IMR-90 (cell line): ENCODE results near the gene ASB7. TPM values are rescaled to one million over a fixed set of nuclear protein-coding genes. Genes with fewer than 3 reads are reported as not detected.

Experiments used
- ATAC-seq: fragments of 200-7000 bp; cut with Tn5 transposase; 2 replicates; pipeline ENCODE4 v1.9.1; 2020; ENCODE audit warnings: low read depth, mild to moderate bottlenecking, moderate library complexity
- BruUV-seq: library from RNA; stranded (reverse); fragments of 400-500 nt; replicated peaks from 2 replicates; lab custom pipeline; 2021; lab: Mats Ljungman, UMichigan
- CTCF ChIA-PET: fragments of 300-600 bp; formaldehyde crosslinking; extraction: SDS; loops from one replicate; lab custom pipeline; 2021; ENCODE audit warnings: antibody characterized with exemption; lab: Yijun Ruan, JAX
- POLR2A ChIA-PET: fragments of 300-600 bp; sonication (Branson Sonifier 250); formaldehyde crosslinking; loops from one replicate; lab custom pipeline; 2022; ENCODE audit warnings: antibody characterized with exemption; ENCODE audit not compliant: unreplicated experiment; lab: Charles Lee
- DNase-seq: peaks from one replicate; pipeline ENCODE4 v3.0.0; 2013
- H2AFZ ChIP-seq: replicated peaks from 2 replicates; pipeline ENCODE3; 2013; ENCODE audit warnings: low read length, mild to moderate bottlenecking; ENCODE audit not compliant: poor library complexity
- H2AK5ac ChIP-seq: 2 replicates; pipeline ENCODE4 v1.6.1; 2013; ENCODE audit warnings: low read depth, low read length, inconsistent platforms
- H2AK9ac ChIP-seq: replicated peaks from 2 replicates; pipeline ENCODE3; 2013; ENCODE audit warnings: mild to moderate bottlenecking, low read depth, low read length, moderate library complexity; ENCODE audit not compliant: poor library complexity
- H2BK120ac ChIP-seq: 2 replicates; pipeline ENCODE4 v1.6.1; 2013; ENCODE audit warnings: low read depth, low read length, inconsistent platforms
- H2BK15ac ChIP-seq: 3 replicates; pipeline ENCODE4 v1.6.1; 2013; ENCODE audit warnings: low read depth, low read length, inconsistent platforms
- H2BK20ac ChIP-seq: 2 replicates; pipeline ENCODE4 v1.6.1; 2013; ENCODE audit warnings: low read depth, mild to moderate bottlenecking, inconsistent platforms, low read length, moderate library complexity
- H2BK5ac ChIP-seq: 2 replicates; pipeline ENCODE4 v1.6.1; 2013; ENCODE audit warnings: mild to moderate bottlenecking, low read depth, low read length, inconsistent platforms; ENCODE audit not compliant: poor library complexity, severe bottlenecking
- H3K14ac ChIP-seq: replicated peaks from 2 replicates; pipeline ENCODE4 v1.6.1; 2013; ENCODE audit warnings: low read depth, low read length, inconsistent platforms
- H3K18ac ChIP-seq: 2 replicates; pipeline ENCODE4 v1.6.1; 2013; ENCODE audit warnings: low read depth, low read length, control low read depth
- H3K23ac ChIP-seq: 2 replicates; pipeline ENCODE4 v1.6.1; 2013; ENCODE audit warnings: low read depth, low read length, inconsistent platforms
- H3K27ac ChIP-seq: 2 replicates; pipeline ENCODE4 v1.5.1; 2013; ENCODE audit warnings: mild to moderate bottlenecking, control low read depth, low read length; ENCODE audit not compliant: insufficient read depth
- H3K27me3 ChIP-seq: 2 replicates; pipeline ENCODE4 v1.6.1; 2013; ENCODE audit warnings: low read length; ENCODE audit not compliant: control insufficient read depth, insufficient read depth
- H3K36me3 ChIP-seq: 2 replicates; pipeline ENCODE4 v1.6.1; 2013; ENCODE audit warnings: low read length, mixed read lengths; ENCODE audit not compliant: control insufficient read depth, insufficient read depth
- H3K4ac ChIP-seq: 2 replicates; pipeline ENCODE4 v1.6.1; 2013; ENCODE audit warnings: low read depth, low read length, inconsistent platforms
- H3K4me1 ChIP-seq: 2 replicates; pipeline ENCODE4 v1.6.1; 2013; ENCODE audit warnings: low read length, mixed read lengths; ENCODE audit not compliant: control insufficient read depth, insufficient read depth
- H3K4me2 ChIP-seq: 2 replicates; pipeline ENCODE4 v1.6.1; 2013; ENCODE audit warnings: low read depth, mild to moderate bottlenecking, control low read depth, low read length, moderate library complexity
- H3K4me3 ChIP-seq: 2 replicates; pipeline ENCODE4 v1.5.1; 2013; ENCODE audit warnings: low read depth, mild to moderate bottlenecking, control low read depth, low read length, moderate library complexity; ENCODE audit not compliant: insufficient read depth
- H3K56ac ChIP-seq: 2 replicates; pipeline ENCODE4 v1.6.1; 2013; ENCODE audit warnings: low read length, inconsistent platforms; ENCODE audit not compliant: insufficient read depth; ENCODE audit errors: extremely low read depth
- H3K79me1 ChIP-seq, 2 experiments: 2 replicates each; pipeline ENCODE4 v1.6.1; 2013; ENCODE audit warnings: low read length in 2 of 2, inconsistent platforms in 1 of 2, low read depth in 1 of 2
- H3K9ac ChIP-seq: 2 replicates; pipeline ENCODE4 v1.6.1; 2013; ENCODE audit warnings: low read depth, low read length, control low read depth
- H3K9me1 ChIP-seq: 2 replicates; pipeline ENCODE4 v1.6.1; 2013; ENCODE audit warnings: low read length, inconsistent platforms; ENCODE audit not compliant: insufficient read depth
- H3K9me3 ChIP-seq: 2 replicates; pipeline ENCODE4 v1.6.1; 2013; ENCODE audit warnings: low read length; ENCODE audit not compliant: control insufficient read depth, insufficient read depth
- H4K20me1 ChIP-seq: 2 replicates; pipeline ENCODE4 v1.6.1; 2013; ENCODE audit warnings: low read length, inconsistent platforms; ENCODE audit not compliant: insufficient read depth
- H4K5ac ChIP-seq: 2 replicates; pipeline ENCODE4 v1.6.1; 2013; ENCODE audit warnings: mild to moderate bottlenecking, low read depth, low read length, control low read depth
- H4K8ac ChIP-seq, 2 experiments: 2 replicates each; pipeline ENCODE4 v1.6.1; 2013; ENCODE audit warnings: low read depth in 2 of 2, low read length in 2 of 2, control low read depth in 1 of 2, inconsistent platforms in 1 of 2
- H4K91ac ChIP-seq: 2 replicates; pipeline ENCODE4 v1.6.1; 2013; ENCODE audit warnings: low read depth, low read length, inconsistent platforms; ENCODE audit not compliant: insufficient read depth
- BHLHE40 ChIP-seq: fragments of 150-350 bp; IDR thresholded peaks from 2 replicates; pipeline ENCODE4 v1.6.1; 2016; ENCODE audit warnings: mild to moderate bottlenecking, low read depth, low read length
- CHD1 ChIP-seq: IDR thresholded peaks from 2 replicates; pipeline ENCODE4 v1.6.1; 2012; ENCODE audit warnings: low read depth, low read length, improper control_type of control experiment
- FOS ChIP-seq: fragments of 150-350 bp; IDR thresholded peaks from 2 replicates; pipeline ENCODE4 v1.6.1; 2016; ENCODE audit warnings: low read depth, low read length
- MAZ ChIP-seq: IDR thresholded peaks from 2 replicates; pipeline ENCODE4 v1.6.1; 2012; ENCODE audit warnings: low read depth, mild to moderate bottlenecking, low read length, improper control_type of control experiment, moderate library complexity, borderline replicate concordance
- MXI1 ChIP-seq: IDR thresholded peaks from 2 replicates; pipeline ENCODE4 v1.6.1; 2012; ENCODE audit warnings: low read depth, mild to moderate bottlenecking, low read length, moderate library complexity, borderline replicate concordance
- POLR2A ChIP-seq: IDR thresholded peaks from 2 replicates; pipeline ENCODE4 v1.6.1; 2012; ENCODE audit warnings: mild to moderate bottlenecking, low read depth, low read length
- RAD21 ChIP-seq: IDR thresholded peaks from 2 replicates; pipeline ENCODE4 v1.6.1; 2012; ENCODE audit warnings: low read length, improper control_type of control experiment
- RCOR1 ChIP-seq: IDR thresholded peaks from 2 replicates; pipeline ENCODE4 v1.6.1; 2012; ENCODE audit warnings: mild to moderate bottlenecking, low read length, improper control_type of control experiment; ENCODE audit not compliant: insufficient replicate concordance
- RFX5 ChIP-seq: IDR thresholded peaks from 2 replicates; pipeline ENCODE4 v1.8.0; 2012; ENCODE audit warnings: low read depth, mild to moderate bottlenecking, low read length, moderate library complexity
- WGBS, 2 experiments: methylation state at CpG; one replicate each; pipeline versions ENCODE4 v1.1.5 to v1.1.7; 2013; ENCODE audit warnings: missing lambda C conversion rate in 2 of 2; ENCODE audit not compliant: insufficient read length in 1 of 2; ENCODE audit errors: extremely low coverage in 2 of 2; 5-methylcytosine and 5-hydroxymethylcytosine counted together
- dilution Hi-C: fragments of 300-500 bp; cut with HindIII; formaldehyde crosslinking; loops from one replicate; pipeline ENCODE4 v1.14.3; 2018; ENCODE audit warnings: low sequenced_read_pairs; ENCODE audit not compliant: unreplicated experiment
- in situ Hi-C: fragments of 300-500 bp; cut with MboI; formaldehyde crosslinking; loops from 3 replicates; pipeline ENCODE4 v1.14.3; 2019; ENCODE audit warnings: low sequenced_read_pairs, inconsistent platforms, mixed read lengths
- intact Hi-C: fragments of 100-400 bp; cut with micrococcal nuclease; formaldehyde crosslinking; loops from 2 replicates; pipeline ENCODE4 v1.10.0; 2022
- polyA plus RNA-seq, 3 experiments: library from polyadenylated mRNA; depleted of rRNA; stranded (reverse); fragments of >200 nt; gene quantifications; 2 replicates each; pipeline ENCODE4 v1.2.3, GENCODE V29; 2012; ENCODE audit warnings: low replicate concordance in 1 of 3
- total RNA-seq: library from RNA; depleted of rRNA; stranded (reverse); fragments of >200 nt; gene quantifications from 2 replicates; pipeline ENCODE4 v1.2.3, GENCODE V29; 2012
- TF ChIP-seq, protein P1 (sequence below): fragments of 150-350 bp; IDR thresholded peaks from 2 replicates; pipeline ENCODE4 v1.6.1; 2017; ENCODE audit warnings: mild to moderate bottlenecking, antibody characterized with exemption, low read length, low read depth
- TF ChIP-seq, protein P2 (sequence below): conservative IDR thresholded peaks from 2 replicates; pipeline ENCODE4 v1.5.1; 2012; ENCODE audit warnings: mild to moderate bottlenecking, low read depth, low read length, improper control_type of control experiment
- TF ChIP-seq, protein P3 (sequence below): fragments of 150-350 bp; IDR thresholded peaks from 2 replicates; pipeline ENCODE4 v1.6.1; 2016; ENCODE audit warnings: low read depth, mild to moderate bottlenecking, low read length, moderate library complexity, borderline replicate concordance

The ASB7 gene
- total and polyA plus RNA-seq, 2 of the 4 experiments (the other 2 are of a cell fraction), result 7.7 to 16.7 TPM

DNA sequence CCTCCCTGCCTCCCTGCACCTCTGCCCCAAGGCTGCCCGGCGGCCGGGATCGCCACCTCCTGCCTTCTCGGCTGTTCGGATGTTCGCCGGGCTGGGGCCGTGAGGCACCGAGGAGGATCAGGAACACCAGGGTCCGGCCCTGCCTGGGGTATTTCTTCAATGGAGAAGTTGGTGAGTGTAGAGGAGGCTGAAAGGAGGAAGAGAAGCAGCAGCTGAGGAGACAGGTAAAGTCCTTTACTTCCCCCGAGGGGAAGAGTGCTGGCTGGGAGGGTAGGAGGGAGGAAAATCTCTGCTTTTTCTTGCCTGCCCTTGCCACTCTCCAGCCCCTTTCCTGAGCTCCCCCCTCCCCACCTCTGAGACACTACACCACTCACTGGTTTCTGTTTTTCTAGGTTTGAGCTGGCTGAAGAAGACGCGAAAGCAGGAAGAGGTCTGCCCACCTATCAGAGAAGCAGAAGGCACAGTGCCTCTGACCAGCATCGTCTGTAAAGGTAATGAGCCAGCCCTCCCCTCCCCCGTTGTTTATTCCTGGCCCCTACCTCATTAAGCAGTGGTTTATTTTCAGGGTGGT is 519 bp downstream of the ASB7 start (continued):
- TF ChIP-seq, protein P1, sequence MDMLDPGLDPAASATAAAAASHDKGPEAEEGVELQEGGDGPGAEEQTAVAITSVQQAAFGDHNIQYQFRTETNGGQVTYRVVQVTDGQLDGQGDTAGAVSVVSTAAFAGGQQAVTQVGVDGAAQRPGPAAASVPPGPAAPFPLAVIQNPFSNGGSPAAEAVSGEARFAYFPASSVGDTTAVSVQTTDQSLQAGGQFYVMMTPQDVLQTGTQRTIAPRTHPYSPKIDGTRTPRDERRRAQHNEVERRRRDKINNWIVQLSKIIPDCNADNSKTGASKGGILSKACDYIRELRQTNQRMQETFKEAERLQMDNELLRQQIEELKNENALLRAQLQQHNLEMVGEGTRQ, result no peak

DNA sequence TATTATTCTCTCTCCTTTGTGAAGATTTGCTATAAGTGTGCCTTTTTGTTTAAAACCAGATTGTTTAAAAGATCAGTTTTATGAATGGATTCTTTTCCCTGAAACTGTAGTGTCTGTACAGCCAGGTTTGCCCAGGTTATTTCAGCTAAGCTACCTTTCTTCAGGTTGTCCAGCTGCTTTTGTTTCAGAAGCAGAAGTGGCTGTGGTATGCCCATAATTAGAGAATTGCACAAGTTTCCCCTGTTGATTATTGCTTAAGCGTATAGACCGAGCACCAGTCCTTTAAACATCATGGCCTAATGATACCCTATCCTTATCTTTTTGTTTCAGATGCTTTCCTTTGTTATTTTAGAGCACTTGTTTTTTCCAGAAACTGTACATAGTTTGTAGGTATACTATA is 10.2 kb downstream of the ASB7 start:
- Histone ChIP-seq H3K4ac (no peak overlapping the region), H2BK20ac (no peak overlapping the region), H3K23ac (no peak overlapping the region), H2BK120ac (no peak overlapping the region), H3K9me1 (peaks cover 3% of the 10 kb centered on the region), H3K27ac (no peak overlapping the region), H3K79me1 (peaks cover 17 to 23% of the 10 kb centered on the region in 2 experiments), H3K4me1 (no peaks in the 10 kb centered on the region), H4K8ac (no peak overlapping the region), H4K5ac (no peak overlapping the region), H4K20me1 (peaks cover 15% of the 10 kb centered on the region), H3K4me2 (no peak overlapping the region), H4K91ac (no peak overlapping the region), H2AFZ (no peak overlapping the region), H2BK15ac (no peak overlapping the region), H3K27me3 (no peaks in the 10 kb centered on the region), H3K9me3 (no peaks in the 10 kb centered on the region), H3K4me3 (no peak overlapping the region), H3K36me3 (peaks cover 25% of the 10 kb centered on the region), H2AK5ac (no peak overlapping the region), H3K14ac (no peak overlapping the region), H2BK5ac (no peak overlapping the region), H3K56ac (no peak overlapping the region), H3K18ac (no peak overlapping the region), H3K9ac (no peak overlapping the region), H2AK9ac (no peak overlapping the region)
- ChIA-PET POLR2A (no interaction called here), CTCF (no interaction called here)
- in situ Hi-C loops (no loop called here), dilution Hi-C loops (no loop called here), intact Hi-C loops (no loop called here)
- no peak for DNase-seq
- no peak for ATAC-seq
- BruUV-seq, result no TSS peak
- no CpG with 5 or more reads among the region's 2 CpGs for WGBS, 2 experiments
- TF ChIP-seq FOS (no peak), RCOR1 (no peak), RFX5 (no peak), BHLHE40 (no peak), MAZ (no peak), CHD1 (no peak), MXI1 (no peak), POLR2A (no peak), RAD21 (no peak)
- TF ChIP-seq, protein P1, result no peak
- TF ChIP-seq, protein P2, sequence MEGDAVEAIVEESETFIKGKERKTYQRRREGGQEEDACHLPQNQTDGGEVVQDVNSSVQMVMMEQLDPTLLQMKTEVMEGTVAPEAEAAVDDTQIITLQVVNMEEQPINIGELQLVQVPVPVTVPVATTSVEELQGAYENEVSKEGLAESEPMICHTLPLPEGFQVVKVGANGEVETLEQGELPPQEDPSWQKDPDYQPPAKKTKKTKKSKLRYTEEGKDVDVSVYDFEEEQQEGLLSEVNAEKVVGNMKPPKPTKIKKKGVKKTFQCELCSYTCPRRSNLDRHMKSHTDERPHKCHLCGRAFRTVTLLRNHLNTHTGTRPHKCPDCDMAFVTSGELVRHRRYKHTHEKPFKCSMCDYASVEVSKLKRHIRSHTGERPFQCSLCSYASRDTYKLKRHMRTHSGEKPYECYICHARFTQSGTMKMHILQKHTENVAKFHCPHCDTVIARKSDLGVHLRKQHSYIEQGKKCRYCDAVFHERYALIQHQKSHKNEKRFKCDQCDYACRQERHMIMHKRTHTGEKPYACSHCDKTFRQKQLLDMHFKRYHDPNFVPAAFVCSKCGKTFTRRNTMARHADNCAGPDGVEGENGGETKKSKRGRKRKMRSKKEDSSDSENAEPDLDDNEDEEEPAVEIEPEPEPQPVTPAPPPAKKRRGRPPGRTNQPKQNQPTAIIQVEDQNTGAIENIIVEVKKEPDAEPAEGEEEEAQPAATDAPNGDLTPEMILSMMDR, result no peak
- TF ChIP-seq, protein P3, sequence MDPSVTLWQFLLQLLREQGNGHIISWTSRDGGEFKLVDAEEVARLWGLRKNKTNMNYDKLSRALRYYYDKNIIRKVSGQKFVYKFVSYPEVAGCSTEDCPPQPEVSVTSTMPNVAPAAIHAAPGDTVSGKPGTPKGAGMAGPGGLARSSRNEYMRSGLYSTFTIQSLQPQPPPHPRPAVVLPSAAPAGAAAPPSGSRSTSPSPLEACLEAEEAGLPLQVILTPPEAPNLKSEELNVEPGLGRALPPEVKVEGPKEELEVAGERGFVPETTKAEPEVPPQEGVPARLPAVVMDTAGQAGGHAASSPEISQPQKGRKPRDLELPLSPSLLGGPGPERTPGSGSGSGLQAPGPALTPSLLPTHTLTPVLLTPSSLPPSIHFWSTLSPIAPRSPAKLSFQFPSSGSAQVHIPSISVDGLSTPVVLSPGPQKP, result no peak
